NCI-H748 treated with DMSO at 0.1 percent for 48 hours (cell line): ENCODE data around the gene DIAPH3.

ENCODE experiments used
- DNase-seq: peaks from one replicate; lab custom pipeline; 2025; lab: John Stamatoyannopoulos, UW

Gene DIAPH3

GRCh38 chr13:59715611-59716010 is 448.1 kb downstream of the DIAPH3 start:
- no peak for DNase-seq

- DNase-seq = peak; percentile 17
These were observed 452.6 kb downstream of the DIAPH3 start for GRCh38 chr13:59710996-59711701.

DNA sequence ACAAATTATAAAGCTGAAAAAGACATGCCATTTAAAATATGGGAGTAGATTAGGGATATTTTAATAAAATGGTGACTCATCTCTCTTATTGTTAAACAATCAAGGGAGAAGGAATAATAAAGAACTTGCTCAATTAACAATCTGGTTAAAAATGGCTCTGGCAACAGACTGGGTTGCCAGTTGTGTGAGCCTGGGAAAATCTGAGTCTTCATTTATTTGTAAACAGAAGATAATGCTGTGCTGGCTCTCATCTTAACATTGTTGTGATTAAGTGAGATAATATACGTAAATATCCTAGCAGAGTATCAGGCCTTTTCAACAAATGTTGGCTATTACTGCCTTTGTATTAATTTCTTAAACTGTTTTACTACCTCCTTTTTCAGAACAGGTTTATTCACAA is 453.3 kb downstream of the DIAPH3 start:
- DNase-seq = no peak

GRCh38 chr13:59706101-59706976 is 457.4 kb downstream of the DIAPH3 start:
- no peak for DNase-seq

- DNase-seq = no peak
These were observed 461.5 kb downstream of the DIAPH3 start for GRCh38 chr13:59702269-59702668.

GRCh38 chr13:59701261-59701660 is 462.5 kb downstream of the DIAPH3 start:
- DNase-seq = no peak

- no peak for DNase-seq
These were observed 463.4 kb downstream of the DIAPH3 start for GRCh38 chr13:59700281-59700680.

GRCh38 chr13:59696271-59696670 is 467.5 kb downstream of the DIAPH3 start:
- no peak for DNase-seq

- no peak for DNase-seq
These were observed 472.1 kb downstream of the DIAPH3 start for GRCh38 chr13:59691501-59692066.

DNA sequence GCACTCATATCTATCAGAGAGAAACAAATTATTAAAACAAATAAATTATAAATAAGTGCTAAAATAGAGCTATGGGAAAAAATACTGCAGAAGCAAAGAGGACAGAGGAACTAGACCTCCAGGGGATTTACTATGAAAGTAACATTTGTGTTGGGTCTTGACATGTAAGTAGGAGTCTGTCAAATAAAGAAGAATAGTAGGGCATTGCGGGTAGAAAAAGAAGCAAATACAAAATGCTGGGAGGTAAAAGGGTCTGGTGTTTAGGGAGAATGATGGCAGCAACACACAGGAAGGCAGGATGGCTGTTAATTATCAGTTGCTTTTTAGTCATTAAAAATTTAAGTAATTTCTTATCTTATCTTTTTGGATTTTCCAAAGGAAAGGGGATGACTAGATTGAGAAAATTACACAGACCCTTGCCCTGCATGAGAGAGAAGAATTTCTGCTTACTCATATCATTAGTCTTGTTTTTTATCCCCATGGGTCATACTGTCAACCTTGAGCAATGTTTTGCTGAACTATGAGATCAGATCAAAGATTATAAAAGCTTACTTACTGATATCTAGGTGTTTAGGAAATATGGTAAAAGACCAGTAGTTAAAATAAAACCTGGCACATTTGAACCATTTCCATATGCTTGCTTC is 472.7 kb downstream of the DIAPH3 start:
- no peak for DNase-seq

DNA sequence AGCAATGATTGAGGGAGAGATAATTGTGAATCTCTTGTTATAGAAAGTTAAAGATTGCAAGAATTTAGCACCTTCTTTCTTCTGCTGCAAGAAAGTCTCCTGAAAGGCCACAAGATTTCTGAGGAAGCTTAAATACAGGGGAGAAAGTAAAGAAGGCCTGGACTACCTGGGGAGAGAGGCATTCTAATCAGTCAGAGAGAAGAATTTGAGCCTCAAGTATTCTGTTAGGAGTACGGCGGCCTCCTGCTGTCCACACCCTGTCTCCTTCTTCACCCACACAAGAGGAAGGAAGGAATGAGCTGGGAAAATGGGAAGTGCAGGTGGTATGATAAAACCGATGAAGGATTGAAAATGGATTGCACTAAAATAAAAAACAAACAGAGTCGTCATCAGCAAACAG is 474.7 kb downstream of the DIAPH3 start:
- DNase-seq = no peak

GRCh38 chr13:59686798-59687394 is 476.8 kb downstream of the DIAPH3 start:
- no peak for DNase-seq

DNA sequence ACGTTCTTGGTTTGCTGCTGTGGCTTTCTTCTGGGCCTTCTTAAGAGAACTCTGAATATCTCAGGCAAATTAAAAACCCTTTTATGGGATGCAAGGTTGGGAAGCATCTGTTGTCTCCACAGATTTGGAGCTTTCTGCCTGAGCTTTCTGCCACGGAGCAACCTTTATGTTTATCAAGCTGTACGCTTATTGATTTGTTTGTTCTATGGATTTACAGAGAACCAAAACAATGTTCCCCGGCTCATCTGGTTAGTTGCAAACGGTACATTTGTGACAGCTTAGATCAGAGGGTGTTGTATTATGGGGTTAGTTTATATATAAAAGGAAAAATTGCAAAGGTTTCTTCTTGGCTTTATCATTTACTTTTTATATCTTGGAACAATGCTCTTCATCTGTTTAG is 479.6 kb downstream of the DIAPH3 start:
- DNase-seq = no peak

GRCh38 chr13:59681636-59682311 is 482.0 kb downstream of the DIAPH3 start:
- DNase-seq = no peak

GRCh38 chr13:59680429-59681024 is 483.2 kb downstream of the DIAPH3 start:
- peak; percentile 49 for DNase-seq

DNA sequence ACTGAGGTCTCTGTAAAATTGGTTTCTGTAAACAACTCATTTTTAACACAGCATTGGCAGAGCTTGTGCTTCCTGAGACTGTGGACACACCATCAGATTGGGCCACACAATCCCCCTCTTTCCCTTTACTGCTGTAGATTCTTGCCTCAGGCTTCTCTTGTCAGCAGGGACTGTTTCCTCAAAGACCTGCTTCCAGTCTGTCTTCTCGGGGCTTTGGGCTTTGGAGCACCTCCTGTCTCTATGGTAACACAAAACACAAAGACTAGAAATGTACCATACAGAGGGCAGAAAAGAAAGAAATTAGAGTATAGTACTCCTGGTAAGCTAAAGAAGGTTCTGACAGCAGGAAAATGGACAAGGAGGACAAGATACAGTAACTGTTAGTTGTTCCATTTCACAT is 484.5 kb downstream of the DIAPH3 start:
- DNase-seq = no peak

- peak; percentile 62 for DNase-seq
These were observed 485.5 kb downstream of the DIAPH3 start for GRCh38 chr13:59677966-59678814.

- DNase-seq = no peak
These were observed 486.3 kb downstream of the DIAPH3 start for GRCh38 chr13:59677430-59677829.

- DNase-seq = no peak
These were observed 489.1 kb downstream of the DIAPH3 start for GRCh38 chr13:59674616-59675015.

GRCh38 chr13:59673286-59673685 is 490.4 kb downstream of the DIAPH3 start:
- no peak for DNase-seq
